Pericardium fibroblast (primary cell): ENCODE results near the gene IFNA16. TPM values are rescaled to one million over a fixed set of nuclear protein-coding genes. Genes with fewer than 3 reads are reported as not detected.

Experiments used
- total RNA-seq: library from RNA; depleted of rRNA; stranded (reverse); fragments of >200 nt; gene quantifications from 2 replicates; pipeline ENCODE4 v1.2.3, GENCODE V29; 2015

IFNA16 gene
- total RNA-seq, result not detected in 2 replicates

GRCh38 chr9:21217211-21217610 lies at the start of gene IFNA16:
IFNA16 (minus strand) TSS chr9:21217311; CDS start chr9:21217305, 6 bp downstream.

GRCh38 chr9:21239911-21240310 lies 22.8 kb upstream of the IFNA16 start, which contains the start of gene IFNA14:
IFNA14 (minus strand) TSS chr9:21240005; CDS start chr9:21239935, 70 bp downstream.

GRCh38 chr9:21228122-21228521 lies 11.0 kb upstream of the IFNA16 start, which contains the start of gene IFNA17:
IFNA17 (minus strand) TSS chr9:21228222; CDS start chr9:21228173, 49 bp downstream.

GRCh38 chr9:21207043-21207442 lies 10.1 kb downstream of the IFNA16 start, which contains the start of gene IFNA10:
IFNA10 (minus strand) TSS chr9:21207143; CDS start chr9:21207097, 46 bp downstream.

GRCh38 chr9:21202105-21202504 lies 15.0 kb downstream of the IFNA16 start, which contains the start of gene IFNA7:
IFNA7 (minus strand) TSS chr9:21202205; CDS start chr9:21202165, 40 bp downstream.

GRCh38 chr9:21187487-21187886 lies 29.6 kb downstream of the IFNA16 start, which contains the start of gene IFNA4:
IFNA4 (minus strand) TSS chr9:21187587; CDS start chr9:21187531, 56 bp downstream.

GRCh38 chr9:21166560-21166959 lies 50.6 kb downstream of the IFNA16 start, which contains the start of gene IFNA21:
IFNA21 (minus strand) TSS chr9:21166660; CDS start chr9:21166612, 48 bp downstream.

Other genes starting within 250 kb of the IFNA16 start
- gene HACD4, start 185.7 kb downstream of the IFNA16 start, total RNA-seq, result 3.7 and 7.1 TPM in 2 replicates
- not detected in 2 replicates for gene IFNB1, start 139.4 kb downstream of the IFNA16 start, total RNA-seq
- not detected in 2 replicates for gene IFNW1, start 75.5 kb downstream of the IFNA16 start, total RNA-seq
- gene IFNA21, start 50.7 kb downstream of the IFNA16 start, total RNA-seq, result not detected in 2 replicates
- not detected in 2 replicates for gene IFNA4, start 29.7 kb downstream of the IFNA16 start, total RNA-seq
- gene IFNA7, start 15.1 kb downstream of the IFNA16 start, total RNA-seq, result not detected in 2 replicates
- not detected in 2 replicates for gene IFNA10, start 10.2 kb downstream of the IFNA16 start, total RNA-seq
- not detected in 2 replicates for gene IFNA17, start 10.9 kb upstream of the IFNA16 start, total RNA-seq
- gene IFNA14, start 22.7 kb upstream of the IFNA16 start, total RNA-seq, result not detected in 2 replicates
- gene IFNA5, start 88.0 kb upstream of the IFNA16 start, total RNA-seq, result not detected in 2 replicates
- 19.7 and 24.7 TPM in 2 replicates for gene KLHL9, start 118.1 kb upstream of the IFNA16 start, total RNA-seq
- gene IFNA6, start 133.6 kb upstream of the IFNA16 start, total RNA-seq, result not detected in 2 replicates
- not detected in 2 replicates for gene IFNA13, start 150.7 kb upstream of the IFNA16 start, total RNA-seq
- gene IFNA2, start 168.1 kb upstream of the IFNA16 start, total RNA-seq, result not detected in 2 replicates
- not detected in 2 replicates for gene IFNA8, start 191.8 kb upstream of the IFNA16 start, total RNA-seq
- not detected in 2 replicates for gene IFNA1, start 223.1 kb upstream of the IFNA16 start, total RNA-seq